CD14-positive monocyte (primary cell): Measurements from ENCODE around the gene MYRFL. TPM values are rescaled to one million over a fixed set of nuclear protein-coding genes. Genes with fewer than 3 reads are reported as not detected.

ENCODE experiments used
- DNase-seq, 3 donors: peaks; one replicate each; pipeline ENCODE4 v3.0.0-alpha.2; 2011 to 2022
- H2AFZ ChIP-seq: 2 replicates; pipeline ENCODE4 v1.6.0; 2012; ENCODE audit warnings: mild to moderate bottlenecking, low read depth, low read length, inconsistent platforms; ENCODE audit not compliant: insufficient read depth, poor library complexity, severe bottlenecking
- H3K27ac ChIP-seq, 2 donors: 1 replicate in 1 of 2; 2 replicates in 1 of 2; pipeline ENCODE4 v1.5.1; 2012 to 2013; ENCODE audit warnings: low read length in 2 of 2, control low read depth in 1 of 2, inconsistent platforms in 1 of 2, low read depth in 1 of 2, mild to moderate bottlenecking in 1 of 2
- H3K27me3 ChIP-seq, 2 donors: one replicate each; pipeline versions ENCODE4 v1.6.0 to v1.6.1; 2011 to 2013; ENCODE audit warnings: low read length in 2 of 2; ENCODE audit not compliant: control insufficient read depth in 2 of 2, insufficient read depth in 2 of 2
- H3K36me3 ChIP-seq, 2 donors: replicated peaks in 1 of 2; 1 replicate in 1 of 2; 2 replicates in 1 of 2; pipeline versions ENCODE4 v1.5.1 to v1.6.1; 2012 to 2013; ENCODE audit warnings: low read length in 2 of 2, control low read depth in 1 of 2, inconsistent platforms in 1 of 2, mild to moderate bottlenecking in 1 of 2; ENCODE audit not compliant: insufficient read depth in 2 of 2, control insufficient read depth in 1 of 2
- H3K4me1 ChIP-seq, 2 donors: 1 replicate in 1 of 2; 2 replicates in 1 of 2; pipeline versions ENCODE4 v1.5.1 to v1.6.1; 2012 to 2013; ENCODE audit warnings: low read length in 2 of 2, control low read depth in 1 of 2, inconsistent platforms in 1 of 2, mild to moderate bottlenecking in 1 of 2, moderate library complexity in 1 of 2; ENCODE audit not compliant: insufficient read depth in 2 of 2, control insufficient read depth in 1 of 2
- H3K4me2 ChIP-seq: replicated peaks from 2 replicates; pipeline ENCODE3; 2012; ENCODE audit warnings: low read length, moderate library complexity, mild to moderate bottlenecking; ENCODE audit not compliant: poor library complexity, severe bottlenecking; ENCODE audit errors: extremely low read depth
- H3K4me3 ChIP-seq, 3 experiments: fragments of 200-600 bp in 1 of 3; sonication (generic) in 1 of 3; replicated peaks in 1 of 3; 1 replicate in 2 of 3; 2 replicates in 1 of 3; pipeline ENCODE4 v1.5.1; 2011 to 2013; ENCODE audit warnings: low read length in 3 of 3, mild to moderate bottlenecking in 3 of 3, control low read depth in 2 of 3, low read depth in 2 of 3, inconsistent platforms in 1 of 3, moderate library complexity in 1 of 3
- H3K79me2 ChIP-seq: 2 replicates; pipeline ENCODE4 v1.6.0; 2012; ENCODE audit warnings: mild to moderate bottlenecking, control low read depth, inconsistent platforms, low read length, moderate library complexity; ENCODE audit not compliant: insufficient read depth
- H3K9ac ChIP-seq: 2 replicates; pipeline ENCODE4 v1.6.0; 2017; ENCODE audit warnings: low read length, mild to moderate bottlenecking; ENCODE audit not compliant: insufficient read depth, poor library complexity, severe bottlenecking
- H3K9me3 ChIP-seq, 2 donors: replicated peaks in 1 of 2; 1 replicate in 1 of 2; 2 replicates in 1 of 2; pipeline versions ENCODE4 v1.5.1 to v1.6.1; 2012 to 2013; ENCODE audit warnings: low read length in 2 of 2, control low read depth in 1 of 2; ENCODE audit not compliant: control insufficient read depth in 1 of 2, insufficient read depth in 1 of 2
- H4K20me1 ChIP-seq: 2 replicates; pipeline ENCODE4 v1.6.0; 2012; ENCODE audit warnings: mild to moderate bottlenecking, low read length, control low read depth, moderate library complexity; ENCODE audit not compliant: insufficient read depth
- H3K27ac Mint-ChIP-seq, 7 donors: one replicate each; pipeline ENCODE4 v1.8.0; 2020; ENCODE audit warnings: mild to moderate bottlenecking in 7 of 7, mixed read lengths in 7 of 7, moderate library complexity in 6 of 7, inconsistent platforms in 2 of 7
- H3K27me3 Mint-ChIP-seq, 3 donors: one replicate each; pipeline ENCODE4 v1.8.0; 2021 to 2022; ENCODE audit warnings: low read depth in 3 of 3, mild to moderate bottlenecking in 3 of 3, mixed read lengths in 3 of 3, moderate library complexity in 3 of 3, inconsistent platforms in 1 of 3
- H3K36me3 Mint-ChIP-seq, 2 donors: one replicate each; pipeline ENCODE4 v1.8.0; 2020; ENCODE audit warnings: mixed read lengths in 2 of 2, inconsistent platforms in 1 of 2, mild to moderate bottlenecking in 1 of 2
- H3K4me1 Mint-ChIP-seq: one replicate; pipeline ENCODE4 v1.8.0; 2020; ENCODE audit warnings: mild to moderate bottlenecking, mixed read lengths
- H3K4me3 Mint-ChIP-seq, 2 donors: one replicate each; pipeline ENCODE4 v1.8.0; 2020; ENCODE audit warnings: mild to moderate bottlenecking in 2 of 2, mixed read lengths in 2 of 2, moderate library complexity in 1 of 2
- H3K9me3 Mint-ChIP-seq, 7 donors: one replicate each; pipeline ENCODE4 v1.8.0; 2020 to 2022; ENCODE audit warnings: mixed read lengths in 7 of 7, mild to moderate bottlenecking in 6 of 7, moderate library complexity in 6 of 7, inconsistent platforms in 2 of 7
- WGBS: methylation state at CpG from one replicate; pipeline ENCODE4 v1.1.5; 2013; ENCODE audit warnings: missing lambda C conversion rate; ENCODE audit not compliant: insufficient coverage; 5-methylcytosine and 5-hydroxymethylcytosine counted together
- intact Hi-C, 2 donors: fragments of 100-400 bp; cut with micrococcal nuclease; formaldehyde crosslinking; loops; one replicate each; pipeline versions ENCODE4 v1.15.0 to v1.15.1; 2023
- polyA plus RNA-seq, 3 donors: library from polyadenylated mRNA; depleted of rRNA in 1 of 3; unstranded in 2 of 3; stranded (reverse) in 1 of 3; fragments of 300-500 nt in 2 of 3; fragments of >200 nt in 1 of 3; fragmentation: Illumina TruSeq in 2 of 3; gene quantifications; 1 replicate in 2 of 3; 2 replicates in 1 of 3; pipeline ENCODE4 v1.2.3, GENCODE V29; 2012 to 2021
- TF ChIP-seq, protein P1 (sequence below): fragments of 200-600 bp; IDR thresholded peaks from one replicate; pipeline ENCODE4 v1.8.0; 2022; ENCODE audit warnings: antibody characterized with exemption, mild to moderate bottlenecking

Gene MYRFL
- polyA plus RNA-seq, 3 donors, result not detected

DNA sequence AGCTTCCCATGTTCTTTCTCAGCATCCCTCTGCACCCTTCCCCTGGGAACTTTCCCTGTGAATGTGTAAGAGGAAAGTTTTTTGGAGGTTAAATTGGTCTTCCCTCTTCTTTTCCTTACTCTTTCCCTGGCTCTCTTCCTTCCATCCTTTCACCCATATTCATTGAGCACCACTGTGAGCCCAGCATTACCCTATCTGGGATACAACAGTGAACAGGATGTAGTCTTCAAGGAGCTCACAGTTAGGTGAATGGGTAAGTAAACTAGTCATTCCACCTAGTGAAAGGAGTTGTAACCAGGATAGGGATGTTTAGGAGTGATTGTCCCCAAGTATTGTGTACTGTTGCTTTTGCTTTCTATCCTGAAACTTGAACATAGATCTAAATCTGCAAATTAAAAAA, 123.8 kb downstream of the MYRFL start:
- no peak for DNase-seq
- Mint-ChIP-seq H3K4me3 (no peak overlapping the region), H3K9me3 (peaks cover 0 to 7% (median 3%) of the 10 kb centered on the region in 7 donors), H3K36me3 (no peaks in the 10 kb centered on the region), H3K27me3 (peaks cover 0 to 3% (median 0%) of the 10 kb centered on the region in 3 donors), H3K4me1 (no peaks in the 10 kb centered on the region), H3K27ac (no peak overlapping the region)
- no peaks in the 10 kb centered on the region for H3K4me1 ChIP-seq
- H3K27me3 ChIP-seq, result no peaks in the 10 kb centered on the region
- intact Hi-C loops, result no loop called here
- no peaks in the 10 kb centered on the region for H3K9me3 ChIP-seq
- H3K4me3 ChIP-seq, result no peak overlapping the region
- H3K27ac ChIP-seq, result no peak overlapping the region
- H3K36me3 ChIP-seq, result no peaks in the 10 kb centered on the region
- TF ChIP-seq, protein P1, sequence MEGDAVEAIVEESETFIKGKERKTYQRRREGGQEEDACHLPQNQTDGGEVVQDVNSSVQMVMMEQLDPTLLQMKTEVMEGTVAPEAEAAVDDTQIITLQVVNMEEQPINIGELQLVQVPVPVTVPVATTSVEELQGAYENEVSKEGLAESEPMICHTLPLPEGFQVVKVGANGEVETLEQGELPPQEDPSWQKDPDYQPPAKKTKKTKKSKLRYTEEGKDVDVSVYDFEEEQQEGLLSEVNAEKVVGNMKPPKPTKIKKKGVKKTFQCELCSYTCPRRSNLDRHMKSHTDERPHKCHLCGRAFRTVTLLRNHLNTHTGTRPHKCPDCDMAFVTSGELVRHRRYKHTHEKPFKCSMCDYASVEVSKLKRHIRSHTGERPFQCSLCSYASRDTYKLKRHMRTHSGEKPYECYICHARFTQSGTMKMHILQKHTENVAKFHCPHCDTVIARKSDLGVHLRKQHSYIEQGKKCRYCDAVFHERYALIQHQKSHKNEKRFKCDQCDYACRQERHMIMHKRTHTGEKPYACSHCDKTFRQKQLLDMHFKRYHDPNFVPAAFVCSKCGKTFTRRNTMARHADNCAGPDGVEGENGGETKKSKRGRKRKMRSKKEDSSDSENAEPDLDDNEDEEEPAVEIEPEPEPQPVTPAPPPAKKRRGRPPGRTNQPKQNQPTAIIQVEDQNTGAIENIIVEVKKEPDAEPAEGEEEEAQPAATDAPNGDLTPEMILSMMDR, result no peak
- H4K20me1 ChIP-seq, result no peaks in the 10 kb centered on the region
- H3K9ac ChIP-seq, result no peak overlapping the region
- no peak overlapping the region for H3K4me2 ChIP-seq
- H2AFZ ChIP-seq, result no peak overlapping the region
- no peaks in the 10 kb centered on the region for H3K79me2 ChIP-seq

DNA sequence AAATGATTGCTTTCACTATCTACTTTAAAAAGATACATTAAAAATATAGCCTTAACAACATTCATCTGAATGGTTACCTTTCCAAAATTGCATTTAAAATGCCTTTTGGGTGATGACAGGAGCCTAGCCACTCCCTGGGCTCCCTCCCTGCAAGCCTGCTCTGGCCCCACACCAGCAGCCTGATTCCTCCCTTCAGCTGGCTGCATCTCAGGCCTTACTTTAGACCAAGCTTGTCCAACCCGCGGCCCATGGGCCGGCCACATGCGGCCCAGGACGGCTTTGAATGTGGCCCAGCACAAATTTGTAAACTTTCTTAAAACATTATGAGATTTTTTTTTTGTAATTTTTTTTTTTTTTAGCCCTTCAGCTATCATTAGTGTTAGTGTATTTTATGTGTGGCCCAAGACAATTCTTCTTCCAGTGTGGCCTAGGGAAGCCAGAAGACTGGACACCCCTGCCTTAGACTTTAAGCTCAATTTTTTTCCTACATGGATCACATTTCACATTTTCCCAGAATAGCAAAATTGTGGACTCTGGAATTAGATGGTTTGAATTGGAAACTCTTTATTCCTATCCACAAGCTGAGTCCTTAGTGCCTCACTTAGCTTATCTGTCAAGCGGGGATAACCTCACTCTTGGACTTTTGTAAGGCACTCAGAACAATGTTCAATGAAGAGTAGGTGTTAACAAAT, 124.4 kb downstream of the MYRFL start:
- peaks cover 0 to 7% (median 3%) of the 10 kb centered on the region in 7 donors for H3K9me3 Mint-ChIP-seq

More for the DNA sequence above, 124.4 kb downstream of the MYRFL start:
- H3K4me3 Mint-ChIP-seq, result no peak overlapping the region
- no peaks in the 10 kb centered on the region for H3K4me1 Mint-ChIP-seq
- no peaks in the 10 kb centered on the region for H3K79me2 ChIP-seq
- no peaks in the 10 kb centered on the region for H3K4me1 ChIP-seq
- H3K27ac ChIP-seq, result no peak overlapping the region
- H3K4me2 ChIP-seq, result no peak overlapping the region
- no peak overlapping the region for H2AFZ ChIP-seq
- no peak overlapping the region for H3K4me3 ChIP-seq
- H3K27me3 ChIP-seq, result no peaks in the 10 kb centered on the region
- H3K27ac Mint-ChIP-seq, result no peak overlapping the region
- peaks cover 0 to 3% (median 0%) of the 10 kb centered on the region in 3 donors for H3K27me3 Mint-ChIP-seq
- no peaks in the 10 kb centered on the region for H3K9me3 ChIP-seq
- no peak overlapping the region for H3K9ac ChIP-seq
- WGBS, result no CpG with 5 or more reads among the region's 6 CpGs
- no peaks in the 10 kb centered on the region for H3K36me3 Mint-ChIP-seq
- intact Hi-C loops, result no loop called here
- H4K20me1 ChIP-seq, result no peaks in the 10 kb centered on the region
- TF ChIP-seq, protein P1, result no peak
- DNase-seq, result no peak
- H3K36me3 ChIP-seq, result no peaks in the 10 kb centered on the region
